HFF-Myc (cell line): ENCODE results near the gene FAU.

Experiments
- DNase-seq: peaks from one replicate; pipeline ENCODE4 v3.0.0-alpha.2; 2011; ENCODE audit warnings: low read depth; ENCODE audit errors: extremely low read depth
- H3K4me3 ChIP-seq: replicated peaks from 2 replicates; pipeline ENCODE4 v1.5.1; 2011; ENCODE audit warnings: low read depth, mild to moderate bottlenecking, control low read depth, low read length
- CTCF ChIP-seq: IDR thresholded peaks from 2 replicates; pipeline ENCODE4 v1.5.1; 2012; ENCODE audit warnings: mild to moderate bottlenecking, low read depth, low read length, control low read depth; ENCODE audit errors: missing control alignments

FAU gene

GRCh38 chr11:65163684-65164083 lies 41.8 kb upstream of the FAU start:
- TF ChIP-seq CTCF = no peak
- no peak overlapping the region for H3K4me3 ChIP-seq
- no peak for DNase-seq

GRCh38 chr11:65160643-65161042 lies 38.7 kb upstream of the FAU start:
- H3K4me3 ChIP-seq = no peak overlapping the region
- TF ChIP-seq CTCF = no peak
- DNase-seq = no peak

GRCh38 chr11:65159012-65159411 lies 37.1 kb upstream of the FAU start:
- H3K4me3 ChIP-seq = no peak overlapping the region
- TF ChIP-seq CTCF = no peak
- no peak for DNase-seq

- no peak for TF ChIP-seq CTCF
- no peak overlapping the region for H3K4me3 ChIP-seq
- no peak for DNase-seq
Measured at GRCh38 chr11:65157336-65157735, 35.4 kb upstream of the FAU start.

GRCh38 chr11:65156926-65157325 lies 35.0 kb upstream of the FAU start:
- no peak for TF ChIP-seq CTCF
- no peak overlapping the region for H3K4me3 ChIP-seq
- DNase-seq = no peak

- H3K4me3 ChIP-seq = no peak overlapping the region
- TF ChIP-seq CTCF = no peak
- DNase-seq = no peak
Measured at GRCh38 chr11:65156256-65156655, 34.3 kb upstream of the FAU start.

- no peak for DNase-seq
- H3K4me3 ChIP-seq = no peak overlapping the region
- no peak for TF ChIP-seq CTCF
Measured at GRCh38 chr11:65152122-65152521, 30.2 kb upstream of the FAU start.
